ENCODE results near the gene TRPM3.

DNA sequence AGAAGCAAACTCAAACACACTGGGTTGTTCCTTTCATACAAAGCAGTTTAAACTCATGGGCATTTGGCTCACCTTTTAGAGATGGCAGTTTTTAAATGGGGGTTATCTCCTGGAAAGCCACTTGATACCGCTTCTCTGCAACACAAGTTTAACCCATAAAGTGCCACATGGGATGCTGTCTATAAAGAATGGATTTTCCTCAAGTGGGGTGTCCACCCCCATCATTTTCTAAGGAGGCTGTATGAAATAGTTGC lies 528 bp upstream of the TRPM3 start:
- TF ChIP-seq, protein P1, sequence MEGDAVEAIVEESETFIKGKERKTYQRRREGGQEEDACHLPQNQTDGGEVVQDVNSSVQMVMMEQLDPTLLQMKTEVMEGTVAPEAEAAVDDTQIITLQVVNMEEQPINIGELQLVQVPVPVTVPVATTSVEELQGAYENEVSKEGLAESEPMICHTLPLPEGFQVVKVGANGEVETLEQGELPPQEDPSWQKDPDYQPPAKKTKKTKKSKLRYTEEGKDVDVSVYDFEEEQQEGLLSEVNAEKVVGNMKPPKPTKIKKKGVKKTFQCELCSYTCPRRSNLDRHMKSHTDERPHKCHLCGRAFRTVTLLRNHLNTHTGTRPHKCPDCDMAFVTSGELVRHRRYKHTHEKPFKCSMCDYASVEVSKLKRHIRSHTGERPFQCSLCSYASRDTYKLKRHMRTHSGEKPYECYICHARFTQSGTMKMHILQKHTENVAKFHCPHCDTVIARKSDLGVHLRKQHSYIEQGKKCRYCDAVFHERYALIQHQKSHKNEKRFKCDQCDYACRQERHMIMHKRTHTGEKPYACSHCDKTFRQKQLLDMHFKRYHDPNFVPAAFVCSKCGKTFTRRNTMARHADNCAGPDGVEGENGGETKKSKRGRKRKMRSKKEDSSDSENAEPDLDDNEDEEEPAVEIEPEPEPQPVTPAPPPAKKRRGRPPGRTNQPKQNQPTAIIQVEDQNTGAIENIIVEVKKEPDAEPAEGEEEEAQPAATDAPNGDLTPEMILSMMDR (IDR thresholded peaks at IDR 0.05): no peak
- TF ChIP-seq POLR2A (IDR thresholded peaks at IDR 0.05): no peak

All from esophagus squamous epithelium (tissue), 4 donors.